ENCODE results near the gene AP5Z1.

GRCh38 chr7:4823441-4824119 lies 48.2 kb downstream of the AP5Z1 start:
- TF ChIP-seq POLR2A (IDR thresholded peaks at IDR 0.05; ENCODE audit: low read depth, low read length): no peak
- TF ChIP-seq RAD21 (IDR thresholded peaks at IDR 0.05; ENCODE audit: low read length): no peak
- TF ChIP-seq CTCF (conservative IDR thresholded peaks at IDR 0.05; ENCODE audit: low read depth, low read length): no peak
- TF ChIP-seq FOS (IDR thresholded peaks at IDR 0.05; ENCODE audit: low read depth, low read length): no peak
- no peak for TF ChIP-seq SMC3 (IDR thresholded peaks at IDR 0.05; ENCODE audit: low read depth, low read length)
- TF ChIP-seq USF2 (IDR thresholded peaks at IDR 0.05; ENCODE audit: low read depth, low read length): no peak
